Epithelial cell of proximal tubule (primary cell): ENCODE data around the gene WFDC12. TPM values are rescaled to one million over a fixed set of nuclear protein-coding genes. Genes with fewer than 3 reads are reported as not detected.

ENCODE experiments used
- DNase-seq: peaks from one replicate; pipeline ENCODE4 v3.0.0-alpha.2; 2011; ENCODE audit warnings: low read depth
- H3K4me3 ChIP-seq: 2 replicates; pipeline ENCODE4 v1.5.1; 2011; ENCODE audit warnings: low read depth, mild to moderate bottlenecking, low read length
- CTCF ChIP-seq: conservative IDR thresholded peaks from 2 replicates; pipeline ENCODE4 v1.5.1; 2012; ENCODE audit warnings: low read depth, mild to moderate bottlenecking, low read length
- total RNA-seq: library from RNA; depleted of rRNA; stranded (reverse); fragments of >200 nt; gene quantifications from 2 replicates; pipeline ENCODE4 v1.2.3, GENCODE V29; 2015

Gene WFDC12
- total RNA-seq, 1 donor from 2014 or later, result not detected

GRCh38 chr20:45085867-45086266 lies 38.4 kb downstream of the WFDC12 start:
- TF ChIP-seq CTCF, result no peak

GRCh38 chr20:45085289-45085688 lies 39.0 kb downstream of the WFDC12 start:
- no peak overlapping the region for H3K4me3 ChIP-seq
- no peak for TF ChIP-seq CTCF
- no peak for DNase-seq

More at GRCh38 chr20:45085867-45086266, 38.4 kb downstream of the WFDC12 start:
- DNase-seq, result no peak
- no peak overlapping the region for H3K4me3 ChIP-seq

- no peak overlapping the region for H3K4me3 ChIP-seq
- DNase-seq, result no peak
- no peak for TF ChIP-seq CTCF
Observed at GRCh38 chr20:45083127-45083526, 41.1 kb downstream of the WFDC12 start.

- H3K4me3 ChIP-seq, result no peak overlapping the region
- no peak for TF ChIP-seq CTCF
- no peak for DNase-seq
Observed at GRCh38 chr20:45082468-45082867, 41.8 kb downstream of the WFDC12 start.

GRCh38 chr20:45080867-45081624 lies 43.2 kb downstream of the WFDC12 start:
- TF ChIP-seq CTCF, result peak; percentile 55
- no peak for DNase-seq

GRCh38 chr20:45077559-45077958 lies 46.7 kb downstream of the WFDC12 start:
- no peak for TF ChIP-seq CTCF
- no peak for DNase-seq
- no peak overlapping the region for H3K4me3 ChIP-seq

More at GRCh38 chr20:45080867-45081624, 43.2 kb downstream of the WFDC12 start:
- no peak overlapping the region for H3K4me3 ChIP-seq

Other genes with a start within 250 kb of the WFDC12 start
- 162 and 203 TPM in 2 replicates for gene YWHAB, start 238.8 kb downstream of the WFDC12 start, total RNA-seq
- 6.5 and 9.2 TPM in 2 replicates for gene PABPC1L, start 214.4 kb downstream of the WFDC12 start, total RNA-seq
- gene TOMM34, start 164.1 kb downstream of the WFDC12 start, total RNA-seq, result 74.3 and 95.6 TPM in 2 replicates
- gene STK4, start 158.0 kb downstream of the WFDC12 start, total RNA-seq, result 17.4 and 17.6 TPM in 2 replicates
- 8.1 and 10.9 TPM in 2 replicates for gene KCNS1, start 23.3 kb downstream of the WFDC12 start, total RNA-seq
- not detected in 2 replicates for gene WFDC5, start 9.3 kb downstream of the WFDC12 start, total RNA-seq
- gene PI3, start 50.4 kb upstream of the WFDC12 start, total RNA-seq, result not detected in 2 replicates
- not detected in 2 replicates for gene SEMG1, start 82.6 kb upstream of the WFDC12 start, total RNA-seq
- not detected in 2 replicates for gene SEMG2, start 96.9 kb upstream of the WFDC12 start, total RNA-seq
- gene SLPI, start 130.1 kb upstream of the WFDC12 start, total RNA-seq, result 20.5 and 68.1 TPM in 2 replicates
- not detected in 2 replicates for gene RBPJL, start 182.4 kb upstream of the WFDC12 start, total RNA-seq
- not detected in 2 replicates for gene MATN4, start 183.8 kb upstream of the WFDC12 start, total RNA-seq
- 153 and 239 TPM in 2 replicates for gene SDC4, start 224.0 kb upstream of the WFDC12 start, total RNA-seq
- gene SYS1, start 238.7 kb upstream of the WFDC12 start, total RNA-seq, result 22.6 and 30.3 TPM in 2 replicates